ENCODE data around the gene MCCD1.

Gene MCCD1

DNA sequence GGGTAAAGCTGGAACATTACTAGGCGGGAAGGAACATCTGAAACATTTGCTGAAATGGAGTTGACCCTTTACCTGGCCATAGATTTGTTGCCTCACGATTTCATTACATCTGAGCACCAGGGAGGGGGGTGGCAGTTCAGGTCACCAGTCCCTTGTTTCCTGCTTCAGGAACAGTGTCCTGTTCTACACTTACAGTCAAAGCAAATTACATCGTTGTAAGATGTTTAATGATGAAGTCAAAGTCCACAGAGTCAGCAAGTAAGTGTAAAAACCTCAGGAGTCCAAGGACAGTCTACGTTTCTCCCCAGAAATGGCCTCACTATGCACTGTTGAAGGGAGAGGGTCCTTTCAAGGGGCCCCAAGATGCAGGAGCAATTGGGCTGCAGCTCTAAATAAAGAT is 39.7 kb upstream of the MCCD1 start:
- no peak overlapping the region for H3K4me3 ChIP-seq (ENCODE audit: low read depth, low read length)
- TF ChIP-seq CTCF (IDR thresholded peaks at IDR 0.05; ENCODE audit: low read depth, low read length): no peak

GRCh38 chr6:31490115-31490873 is 38.5 kb upstream of the MCCD1 start:
- no peak overlapping the region for H3K4me3 ChIP-seq (ENCODE audit: low read depth, low read length)
- TF ChIP-seq CTCF (IDR thresholded peaks at IDR 0.05; ENCODE audit: low read depth, low read length): no peak

DNA sequence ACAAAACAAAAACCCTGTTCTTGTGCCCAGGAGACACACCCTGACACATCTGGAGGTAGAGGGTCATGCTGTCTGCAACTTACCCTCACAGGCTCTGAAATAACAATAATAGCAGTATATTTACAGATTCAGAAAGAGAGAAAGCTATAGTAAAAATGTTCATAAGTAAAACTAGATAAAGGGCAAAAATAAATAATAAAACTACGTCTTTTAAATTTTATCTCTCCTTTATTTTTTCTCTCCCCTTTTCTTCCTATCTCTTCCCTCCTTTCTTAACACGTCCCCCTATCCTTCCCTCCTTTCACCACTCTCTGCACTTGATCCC is 35.2 kb upstream of the MCCD1 start:
- peak overlapping the region; percentile 74 for H3K4me3 ChIP-seq (ENCODE audit: low read depth, low read length)

GRCh38 chr6:31493875-31494694 is 34.7 kb upstream of the MCCD1 start:
- H3K4me3 ChIP-seq (ENCODE audit: low read depth, low read length): peak overlapping the region; percentile 74
- TF ChIP-seq CTCF (IDR thresholded peaks at IDR 0.05; ENCODE audit: low read depth, low read length): peak; percentile 93

- TF ChIP-seq CTCF (IDR thresholded peaks at IDR 0.05; ENCODE audit: low read depth, low read length): no peak
- H3K4me3 ChIP-seq (ENCODE audit: low read depth, low read length): peak overlapping the region; percentile 74
These were observed 33.2 kb upstream of the MCCD1 start for GRCh38 chr6:31495580-31495979.

DNA sequence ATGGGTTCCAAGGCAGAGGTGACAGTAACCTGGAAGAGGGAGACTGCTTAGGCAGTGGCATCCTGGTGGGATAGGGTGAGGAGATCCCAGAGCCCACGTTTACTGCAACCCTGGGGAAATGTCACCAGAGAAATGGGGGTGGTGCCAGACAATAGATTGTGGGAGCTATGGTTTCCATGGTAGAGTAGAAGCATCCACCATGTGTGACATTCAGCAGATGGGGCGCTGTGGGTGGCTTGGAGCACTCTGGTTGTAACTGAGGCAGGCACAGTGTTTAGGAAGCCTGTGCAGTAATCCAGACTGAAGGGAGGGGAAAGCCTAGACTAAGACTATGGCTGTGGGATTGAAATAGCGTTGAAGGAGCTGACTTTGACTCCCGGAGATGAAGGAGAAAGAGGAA is 31.9 kb upstream of the MCCD1 start:
- H3K4me3 ChIP-seq (ENCODE audit: low read depth, low read length): peak overlapping the region; percentile 65; the same call in 1 of the 2 replicates

- H3K4me3 ChIP-seq (ENCODE audit: low read depth, low read length): peak within 1 kb of the TSS; percentile 65
- TF ChIP-seq CTCF (IDR thresholded peaks at IDR 0.05; ENCODE audit: low read depth, low read length): no peak
These were observed 31.0 kb upstream of the MCCD1 start, which contains the start of gene MICB for GRCh38 chr6:31497531-31498476. Gene MICB, plus strand, starts transcription at chr6:31498145. Its CDS starts 49 bp downstream, at chr6:31498194.
